Esophagus (tissue), 2 donors: ENCODE measurements around the gene GLUD1. TPM values are rescaled to one million over a fixed set of nuclear protein-coding genes. Genes with fewer than 3 reads are reported as not detected.
"Not testable (repeated sequence)": the region's sequence is repeated elsewhere in the genome, so short reads cannot be mapped to it uniquely, and the experiment has no call there.

Experiments used
- H3K27ac ChIP-seq, 2 donors: one replicate each; pipeline ENCODE4 v1.5.1; 2013; ENCODE audit warnings: low read depth in 2 of 2, mild to moderate bottlenecking in 2 of 2, inconsistent platforms in 1 of 2, low read length in 1 of 2, moderate library complexity in 1 of 2
- H3K27me3 ChIP-seq, 2 donors: one replicate each; pipeline ENCODE4 v1.6.1; 2013; ENCODE audit warnings: low read length in 2 of 2, control low read depth in 1 of 2, mild to moderate bottlenecking in 1 of 2; ENCODE audit not compliant: insufficient read depth in 2 of 2, control insufficient read depth in 1 of 2
- H3K36me3 ChIP-seq, 2 donors: one replicate each; pipeline ENCODE4 v1.6.1; 2013; ENCODE audit warnings: low read length in 1 of 2; ENCODE audit not compliant: control insufficient read depth in 2 of 2, insufficient read depth in 2 of 2
- H3K4me1 ChIP-seq, 2 donors: one replicate each; pipeline ENCODE4 v1.6.1; 2013; ENCODE audit warnings: low read length in 1 of 2; ENCODE audit not compliant: control insufficient read depth in 2 of 2, insufficient read depth in 2 of 2
- H3K4me3 ChIP-seq, 2 donors: one replicate each; pipeline ENCODE4 v1.5.1; 2013; ENCODE audit warnings: low read length in 2 of 2, mild to moderate bottlenecking in 2 of 2, low read depth in 1 of 2, moderate library complexity in 1 of 2
- H3K9me3 ChIP-seq, 2 donors: one replicate each; pipeline ENCODE4 v1.6.1; 2013; ENCODE audit warnings: mild to moderate bottlenecking in 2 of 2, low read depth in 1 of 2, low read length in 1 of 2, moderate library complexity in 1 of 2; ENCODE audit not compliant: control insufficient read depth in 2 of 2, insufficient read depth in 1 of 2
- WGBS, 2 donors: extraction: QIAGEN DNeasy Blood & Tissue Kit; methylation state at CpG; one replicate each; pipeline ENCODE4 v1.1.7; 2013; 5-methylcytosine and 5-hydroxymethylcytosine counted together
- polyA plus RNA-seq, 2 donors: library from polyadenylated mRNA; stranded (reverse); fragments of 200-250 nt; gene quantifications; one replicate each; pipeline ENCODE4 v1.2.3, GENCODE V29; 2013
- donor health status: healthy with polysubstance abuse.
- donor health status: Bipolar disorder and iron deficiency.

Gene GLUD1
- polyA plus RNA-seq, 2 donors = 57.0 to 68.8 TPM

DNA sequence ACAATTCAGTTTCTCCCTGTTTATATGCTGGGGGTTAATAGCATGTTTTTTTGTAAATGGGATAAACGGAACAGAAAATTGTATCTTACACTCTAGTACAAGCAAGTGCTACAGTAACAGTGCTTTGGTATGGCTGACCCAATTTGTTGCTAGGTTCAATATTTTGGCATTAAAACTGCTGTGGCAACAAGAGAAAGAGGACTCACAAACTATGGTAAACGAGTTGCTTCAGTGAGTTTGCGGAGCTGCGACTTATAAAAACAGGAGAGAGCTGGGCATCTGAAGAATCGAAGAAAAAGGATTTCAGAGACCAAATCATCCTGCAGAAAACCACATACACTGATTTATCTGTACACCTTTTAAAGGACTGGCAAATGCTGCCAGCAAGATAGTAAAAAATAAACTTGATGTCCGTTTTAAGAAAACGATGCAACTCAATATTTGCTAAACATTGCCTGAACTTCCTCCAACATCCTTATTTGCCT is 2.2 kb downstream of the GLUD1 start:
- peaks cover 0 to 3% of the 10 kb centered on the region in 2 donors for H3K36me3 ChIP-seq
- H3K27ac ChIP-seq = peak overlapping the region; percentile 64 to 100
- WGBS, 2 donors = 9 to 16% methylated on average over 7 of the region's 7 CpGs
- H3K9me3 ChIP-seq = no peaks in the 10 kb centered on the region
- no peaks in the 10 kb centered on the region for H3K4me1 ChIP-seq
- no peaks in the 10 kb centered on the region for H3K27me3 ChIP-seq
- H3K4me3 ChIP-seq = peak overlapping the region in 1 of 2 donors; percentile 68

DNA sequence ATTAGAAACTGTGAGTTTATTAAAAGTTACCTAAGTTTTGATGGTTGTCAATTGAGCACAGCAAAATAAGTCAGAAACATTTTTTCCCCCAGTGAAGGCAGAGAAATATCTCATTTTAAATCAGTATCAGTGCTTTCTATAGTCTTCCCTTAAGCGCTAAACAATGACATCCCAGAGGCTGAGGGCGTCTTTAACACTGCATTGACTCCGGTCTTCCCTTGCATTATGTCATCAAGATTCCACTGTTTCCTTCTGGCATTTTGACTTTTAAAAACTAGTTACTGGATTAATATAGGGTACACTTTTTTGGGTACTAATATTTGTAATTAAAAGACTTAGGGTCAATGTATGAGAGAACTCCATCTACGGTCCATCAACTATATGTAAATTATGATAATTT is 3.9 kb downstream of the GLUD1 start:
- H3K4me3 ChIP-seq = no peak overlapping the region
- no peaks in the 10 kb centered on the region for H3K27me3 ChIP-seq
- no peaks in the 10 kb centered on the region for H3K36me3 ChIP-seq
- no peaks in the 10 kb centered on the region for H3K9me3 ChIP-seq
- H3K27ac ChIP-seq = peak overlapping the region in 1 of 2 donors; percentile 1
- WGBS, 2 donors = 61 to 71% methylated on average over 4 of the region's 4 CpGs
- H3K4me1 ChIP-seq = no peaks in the 10 kb centered on the region

DNA sequence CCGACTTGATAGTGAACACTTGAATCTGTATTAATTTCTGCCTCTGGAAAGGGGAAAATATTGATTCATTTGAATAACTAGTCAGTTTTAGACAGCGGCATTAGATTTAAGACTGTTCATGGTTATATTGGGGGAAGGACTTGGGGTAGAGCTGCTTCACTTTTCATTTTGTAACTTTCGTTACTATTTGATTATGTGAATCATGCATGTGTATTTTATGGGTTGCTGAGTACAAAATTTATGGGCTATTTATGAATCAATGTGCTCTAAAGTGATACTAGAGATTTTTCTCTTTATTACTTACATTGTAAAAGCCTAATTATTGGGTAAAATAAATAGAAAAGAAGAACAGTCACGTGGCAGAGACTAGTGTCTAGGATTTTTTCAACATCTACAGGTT is 4.9 kb downstream of the GLUD1 start:
- no peak overlapping the region for H3K27ac ChIP-seq
- H3K27me3 ChIP-seq = no peaks in the 10 kb centered on the region
- no peaks in the 10 kb centered on the region for H3K36me3 ChIP-seq
- no peak overlapping the region for H3K4me3 ChIP-seq
- no peaks in the 10 kb centered on the region for H3K9me3 ChIP-seq
- 69 to 84% methylated on average over 4 of the region's 4 CpGs for WGBS, 2 donors
- no peaks in the 10 kb centered on the region for H3K4me1 ChIP-seq

DNA sequence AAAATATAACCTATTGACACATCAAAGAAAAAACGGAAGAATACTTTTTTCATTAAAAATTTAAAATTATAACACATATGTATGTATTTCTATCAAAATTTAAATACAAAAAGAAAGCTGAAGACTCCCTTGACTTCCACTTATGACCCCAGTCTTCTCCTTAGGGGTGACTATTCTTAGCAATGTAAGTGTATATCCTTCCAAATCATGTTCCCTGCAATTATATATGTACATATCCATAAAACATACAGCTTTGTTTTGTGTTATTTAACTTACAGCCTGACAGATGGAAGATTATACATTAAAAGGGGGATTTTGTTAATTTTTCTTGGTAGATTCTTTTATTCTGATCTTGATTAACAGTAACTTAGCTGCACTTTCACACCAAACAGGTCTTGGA is 9.1 kb downstream of the GLUD1 start:
- H3K4me1 ChIP-seq = peaks cover 0 to 7% of the 10 kb centered on the region in 2 donors
- WGBS, 2 donors = 93 to 95% methylated on average over 1 of the region's 1 CpG

DNA sequence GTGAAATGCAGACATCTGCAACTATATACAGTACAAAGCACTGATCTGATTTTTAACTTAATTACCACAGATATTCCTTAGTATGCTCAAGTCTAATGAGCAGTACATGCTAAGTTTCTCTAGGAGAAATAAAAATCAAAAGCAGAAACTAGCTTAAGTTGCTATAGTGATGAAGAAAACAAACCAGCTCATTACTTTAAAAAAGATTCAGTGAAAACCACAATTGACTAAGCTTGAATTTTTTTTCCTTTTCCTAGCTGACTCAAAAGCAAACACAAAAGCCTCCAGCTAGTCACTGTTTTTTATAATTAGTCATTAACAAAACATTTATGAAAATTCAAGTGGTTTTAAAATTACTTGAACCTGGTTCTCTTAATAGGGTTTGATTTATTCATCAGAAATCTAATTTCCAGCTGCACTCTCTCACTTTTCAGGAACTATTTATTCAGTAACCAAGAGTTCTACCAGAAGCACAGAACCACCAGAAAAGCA is 10.3 kb downstream of the GLUD1 start:
- not testable (repeated sequence) for H3K4me3 ChIP-seq, H3K27me3 ChIP-seq, H3K36me3 ChIP-seq, H3K9me3 ChIP-seq, H3K4me1 ChIP-seq, H3K27ac ChIP-seq

More for the DNA sequence above, 9.1 kb downstream of the GLUD1 start:
- Histone ChIP-seq H3K36me3 (no peaks in the 10 kb centered on the region), H3K27ac (no peak overlapping the region), H3K4me3 (no peak overlapping the region), H3K27me3 (no peaks in the 10 kb centered on the region), H3K9me3 (no peaks in the 10 kb centered on the region)

DNA sequence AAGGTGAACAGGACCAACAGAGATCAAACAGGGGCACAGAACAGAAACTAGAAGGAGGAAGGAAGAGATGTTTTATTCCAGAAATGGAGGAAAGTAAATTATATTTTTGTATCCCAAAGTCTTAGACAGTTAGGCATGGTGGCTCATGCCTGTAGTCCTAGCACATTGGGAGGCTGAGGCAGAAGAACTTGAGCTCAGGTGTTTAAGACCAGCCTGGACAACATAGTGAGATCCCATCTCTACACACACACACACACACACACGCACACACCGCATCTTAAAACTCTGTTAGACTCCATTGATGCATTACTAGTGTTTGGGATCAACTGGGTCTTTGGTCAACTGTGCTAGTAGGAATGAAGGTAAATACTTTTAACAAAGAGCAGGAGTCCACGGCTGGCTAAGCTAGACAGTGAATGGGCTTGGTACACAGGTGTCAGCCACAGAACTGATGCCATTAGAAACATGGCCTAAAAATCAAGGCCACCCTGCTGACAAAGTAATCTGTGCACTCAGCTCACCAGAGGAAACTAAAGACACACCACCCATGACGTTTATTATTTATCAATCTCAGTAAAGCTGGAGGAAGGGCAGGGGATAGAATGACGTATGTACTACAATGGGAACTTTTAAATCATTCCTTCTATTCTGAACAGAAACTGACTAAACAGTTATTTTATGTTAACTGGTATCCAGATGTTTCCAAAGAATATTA is 10.9 kb downstream of the GLUD1 start:
- not testable (repeated sequence) for H3K9me3 ChIP-seq, H3K36me3 ChIP-seq, H3K27me3 ChIP-seq, H3K4me1 ChIP-seq, H3K4me3 ChIP-seq
- peak overlapping the region; percentile 55 to 64 for H3K27ac ChIP-seq
- WGBS, 2 donors = 34 to 35% methylated on average over 5 of the region's 5 CpGs

DNA sequence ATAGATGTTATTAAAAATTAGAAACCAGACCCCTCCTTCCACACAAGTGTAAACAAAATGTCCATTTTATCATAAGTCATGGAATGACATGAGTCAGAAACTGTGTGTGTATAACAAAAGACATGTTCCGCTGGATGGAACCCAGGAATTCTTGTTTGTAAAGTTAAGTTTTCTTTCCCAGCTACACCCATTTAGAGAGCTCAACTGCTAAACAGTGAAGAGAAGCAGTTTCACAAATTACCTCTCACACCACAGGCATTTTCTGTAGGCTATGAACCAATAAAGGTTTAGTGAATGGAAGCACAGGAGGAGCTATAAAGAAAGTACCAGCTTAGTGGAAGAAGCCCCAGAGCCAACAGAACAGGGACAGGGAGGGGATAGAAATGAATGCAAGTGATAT is 12.4 kb downstream of the GLUD1 start:
- not testable (repeated sequence) for H3K9me3 ChIP-seq, H3K4me3 ChIP-seq, H3K27me3 ChIP-seq, H3K4me1 ChIP-seq, H3K36me3 ChIP-seq
- peak overlapping the region in 1 of 2 donors; percentile 72 for H3K27ac ChIP-seq
- WGBS, 2 donors = 22 to 33% methylated on average over 1 of the region's 1 CpG

DNA sequence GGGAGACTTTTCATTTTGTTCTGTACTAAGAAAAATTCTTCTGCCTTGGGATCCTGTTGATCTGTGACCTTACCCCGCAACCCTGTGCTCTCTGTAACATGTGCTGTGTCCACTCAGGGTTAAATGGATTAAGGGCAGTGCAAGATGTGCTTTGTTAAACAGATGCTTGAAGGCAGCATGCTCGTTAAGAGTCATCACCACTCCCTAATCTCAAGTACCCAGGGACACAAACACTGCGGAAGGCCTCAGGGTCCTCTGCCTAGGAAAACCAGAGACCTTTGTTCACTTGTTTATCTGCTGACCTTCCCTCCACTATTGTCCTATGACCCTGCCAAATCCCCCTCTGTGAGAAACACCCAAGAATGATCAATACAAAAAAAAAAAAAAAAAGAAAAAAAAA is 13.1 kb downstream of the GLUD1 start:
- WGBS, 2 donors = 71 to 82% methylated on average over 1 of the region's 3 CpGs
- H3K27ac ChIP-seq, H3K4me3 ChIP-seq, H3K9me3 ChIP-seq, H3K27me3 ChIP-seq, H3K36me3 ChIP-seq, H3K4me1 ChIP-seq: not testable (repeated sequence)

DNA sequence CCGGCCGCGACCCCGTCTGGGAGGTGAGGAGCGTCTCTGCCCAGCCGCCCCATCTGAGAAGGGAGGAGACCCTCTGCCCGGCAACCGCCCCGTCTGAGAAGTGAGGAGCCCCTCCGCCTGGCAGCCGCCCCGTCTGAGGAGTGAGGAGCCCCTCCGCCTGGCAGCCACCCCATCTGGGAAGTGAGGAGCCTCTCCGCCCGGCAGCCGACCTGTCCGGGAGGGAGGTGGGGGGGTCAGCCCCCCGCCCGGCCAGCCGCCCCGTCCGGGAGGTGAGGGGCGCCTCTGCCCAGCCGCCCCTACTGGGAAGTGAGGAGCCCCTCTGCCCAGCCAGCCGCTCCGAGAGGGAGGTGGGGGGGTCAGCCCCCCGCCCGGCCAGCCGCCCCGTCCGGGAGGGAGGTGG is 14.0 kb downstream of the GLUD1 start:
- H3K27ac ChIP-seq = not testable (repeated sequence)

More for the DNA sequence above, 14.0 kb downstream of the GLUD1 start:
- H3K9me3 ChIP-seq, H3K36me3 ChIP-seq, H3K27me3 ChIP-seq, H3K4me1 ChIP-seq, H3K4me3 ChIP-seq: not testable (repeated sequence)
- 96 to 98% methylated on average over 8 to 29 of the region's 31 CpGs for WGBS, 2 donors
